HFFc6 (cell line): Measurements from ENCODE around the gene FMR1NB. TPM values are rescaled to one million over a fixed set of nuclear protein-coding genes. Genes with fewer than 3 reads are reported as not detected.

Experiments used
- DNase-seq: peaks from one replicate; pipeline ENCODE4 v3.0.0-alpha.2; 2018
- H3K27ac Mint-ChIP-seq: 2 replicates; pipeline ENCODE4 v1.8.0; 2020; ENCODE audit warnings: mild to moderate bottlenecking, mixed read lengths
- H3K27me3 Mint-ChIP-seq: 2 replicates; pipeline ENCODE4 v1.8.0; 2021; ENCODE audit warnings: mild to moderate bottlenecking, moderate library complexity, mixed read lengths; ENCODE audit not compliant: insufficient read depth
- H3K36me3 Mint-ChIP-seq: 2 replicates; pipeline ENCODE4 v1.8.0; 2021; ENCODE audit warnings: low read depth, mixed read lengths
- H3K4me1 Mint-ChIP-seq: 2 replicates; pipeline ENCODE4 v1.8.0; 2020; ENCODE audit warnings: low read depth, mixed read lengths
- H3K4me3 Mint-ChIP-seq: 2 replicates; pipeline ENCODE4 v1.8.0; 2020; ENCODE audit warnings: mild to moderate bottlenecking, moderate library complexity, mixed read lengths
- H3K9me3 Mint-ChIP-seq: 2 replicates; pipeline ENCODE4 v1.8.0; 2020; ENCODE audit warnings: mild to moderate bottlenecking, mixed read lengths
- CTCF ChIP-seq: fragments of 200-600 bp; sonication (generic); IDR thresholded peaks from 2 replicates; pipeline ENCODE4 v1.5.0; 2021; ENCODE audit warnings: antibody characterized with exemption, mild to moderate bottlenecking
- total RNA-seq, 6 experiments: library from RNA; stranded (reverse); fragmentation: NEBNext Ultra II Directional; extraction: Animal tissue kit (Norgen Biotek cat#: 25700); gene quantifications; 2 replicates in 1 of 6; 3 replicates in 5 of 6; pipeline ENCODE4 v1.2.3, GENCODE V29; 2021

The FMR1NB gene
- total RNA-seq, 6 experiments from 2014 or later: not detected

GRCh38 chrX:147950352-147950751, 30.8 kb upstream of the FMR1NB start:
- H3K9me3 Mint-ChIP-seq: no peaks in the 10 kb centered on the region
- H3K4me3 Mint-ChIP-seq: no peak overlapping the region
- no peak for TF ChIP-seq CTCF
- H3K27ac Mint-ChIP-seq: no peak overlapping the region
- no peaks in the 10 kb centered on the region for H3K4me1 Mint-ChIP-seq
- no peaks in the 10 kb centered on the region for H3K27me3 Mint-ChIP-seq
- no peak for DNase-seq
- peaks cover 7% of the 10 kb centered on the region; the same call in 1 of the 2 replicates for H3K36me3 Mint-ChIP-seq

- H3K36me3 Mint-ChIP-seq: peaks cover 7% of the 10 kb centered on the region; the same call in 1 of the 2 replicates
- H3K27me3 Mint-ChIP-seq: no peaks in the 10 kb centered on the region
- H3K4me3 Mint-ChIP-seq: no peak overlapping the region
- DNase-seq: no peak
- peaks cover 17% of the 10 kb centered on the region for H3K4me1 Mint-ChIP-seq
- H3K9me3 Mint-ChIP-seq: no peaks in the 10 kb centered on the region
- H3K27ac Mint-ChIP-seq: no peak overlapping the region
- TF ChIP-seq CTCF: no peak
Measured at GRCh38 chrX:147953976-147954375, 27.2 kb upstream of the FMR1NB start.

- Mint-ChIP-seq H3K4me1 (peaks cover 29% of the 10 kb centered on the region), H3K9me3 (no peaks in the 10 kb centered on the region), H3K27ac (no peak overlapping the region), H3K4me3 (no peak overlapping the region), H3K36me3 (no peaks in the 10 kb centered on the region), H3K27me3 (no peaks in the 10 kb centered on the region)
- no peak for DNase-seq
- no peak for TF ChIP-seq CTCF
Measured at GRCh38 chrX:147957291-147957690, 23.8 kb upstream of the FMR1NB start.

- H3K9me3 Mint-ChIP-seq: no peaks in the 10 kb centered on the region
- H3K4me3 Mint-ChIP-seq: no peak overlapping the region; the same call in 1 of the 2 replicates
- peak overlapping the region; percentile 57 for H3K27ac Mint-ChIP-seq
- H3K36me3 Mint-ChIP-seq: no peaks in the 10 kb centered on the region
- H3K4me1 Mint-ChIP-seq: peaks cover 29% of the 10 kb centered on the region
- DNase-seq: peak; percentile 69
- H3K27me3 Mint-ChIP-seq: no peaks in the 10 kb centered on the region
- TF ChIP-seq CTCF: no peak
Measured at GRCh38 chrX:147958291-147958690, 22.8 kb upstream of the FMR1NB start.

GRCh38 chrX:147960722-147961121, 20.4 kb upstream of the FMR1NB start:
- H3K27me3 Mint-ChIP-seq: no peaks in the 10 kb centered on the region
- DNase-seq: no peak
- peaks cover 29% of the 10 kb centered on the region for H3K4me1 Mint-ChIP-seq
- H3K9me3 Mint-ChIP-seq: no peaks in the 10 kb centered on the region
- no peak overlapping the region for H3K4me3 Mint-ChIP-seq
- no peak overlapping the region for H3K27ac Mint-ChIP-seq
- no peaks in the 10 kb centered on the region for H3K36me3 Mint-ChIP-seq
- no peak for TF ChIP-seq CTCF

GRCh38 chrX:147962476-147962875, 18.7 kb upstream of the FMR1NB start:
- Mint-ChIP-seq H3K4me1 (peaks cover 27% of the 10 kb centered on the region), H3K36me3 (no peaks in the 10 kb centered on the region), H3K9me3 (no peaks in the 10 kb centered on the region), H3K4me3 (no peak overlapping the region), H3K27me3 (peaks cover 2% of the 10 kb centered on the region; the same call in 1 of the 2 replicates), H3K27ac (no peak overlapping the region)
- no peak for DNase-seq
- no peak for TF ChIP-seq CTCF
